ENCODE measurements around the gene CLSTN3.

Gene CLSTN3

DNA sequence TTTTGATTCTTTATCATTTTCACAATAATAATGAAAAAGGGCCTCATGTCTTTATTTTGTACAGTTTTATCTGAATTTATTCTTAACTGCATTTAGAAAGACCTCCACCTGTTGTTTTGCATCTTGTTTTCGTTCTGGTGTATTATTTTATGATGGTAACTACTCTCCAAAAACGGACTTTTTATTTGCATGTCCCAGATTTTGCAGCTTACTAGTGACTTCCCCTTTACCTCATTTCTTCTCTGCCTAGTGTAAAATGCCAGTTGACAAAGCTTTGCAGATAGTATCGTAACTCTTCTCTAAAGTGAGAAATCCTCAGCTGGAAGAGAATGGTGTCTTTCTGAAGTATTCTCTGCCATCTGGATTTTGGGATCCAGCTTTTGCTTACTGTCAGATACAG is 76.5 kb downstream of the CLSTN3 start:
- Mint-ChIP-seq H3K4me3 (no peak overlapping the region), H3K4me1 (no peaks in the 10 kb centered on the region), H3K36me3 (peaks cover 95% of the 10 kb centered on the region), H3K27ac (no peak overlapping the region), H3K9me3 (no peaks in the 10 kb centered on the region)
- ATAC-seq = no peak
- no peak for DNase-seq (ENCODE audit: low spot score in 2 of 2)

DNA sequence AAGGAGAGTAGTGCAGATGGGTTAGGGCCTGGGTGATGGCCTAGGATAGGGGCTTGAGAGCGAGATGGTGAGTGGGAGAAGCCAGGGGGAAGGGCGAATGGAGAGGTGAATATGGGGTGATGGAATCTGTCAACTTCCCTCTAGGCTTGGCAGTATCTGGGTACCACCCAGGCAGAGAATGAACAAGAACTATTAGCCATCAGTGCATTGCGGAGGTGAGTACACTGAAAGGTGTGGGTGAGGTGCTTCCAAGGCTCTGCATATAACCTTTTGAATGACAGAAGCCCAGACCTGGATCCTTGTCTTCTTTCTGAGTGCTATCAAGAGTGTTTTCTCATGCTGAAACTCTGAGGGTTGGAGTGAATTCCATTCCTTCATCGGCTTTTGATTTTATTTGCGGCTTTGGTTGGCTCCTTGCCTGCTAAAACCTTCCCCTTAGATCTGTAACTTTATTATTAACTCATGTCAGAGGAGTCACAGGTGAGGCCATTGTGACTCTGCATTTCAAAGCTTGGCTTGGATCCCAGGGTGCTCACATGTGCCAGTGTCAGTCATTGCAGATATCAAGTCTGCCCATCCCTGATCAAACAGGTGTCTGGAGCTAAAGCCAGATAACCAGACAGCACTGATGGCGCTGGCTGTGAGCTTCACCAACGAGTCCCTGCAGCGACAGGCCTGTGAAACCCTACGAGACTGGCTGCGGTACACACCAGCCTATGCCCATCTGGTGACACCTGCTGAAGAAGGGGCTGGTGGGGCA is 77.9 kb downstream of the CLSTN3 start:
- Mint-ChIP-seq H3K36me3 (peaks cover 93% of the 10 kb centered on the region), H3K27ac (no peak overlapping the region), H3K4me1 (no peaks in the 10 kb centered on the region), H3K9me3 (peaks cover 5% of the 10 kb centered on the region), H3K4me3 (no peak overlapping the region)
- ATAC-seq (no peak), DNase-seq (ENCODE audit: low spot score in 2 of 2) (no peak)
